HUES48 (cell line): ENCODE results near the gene HYAL3.
"Not testable (repeated sequence)": the region's sequence is repeated elsewhere in the genome, so short reads cannot be mapped to it uniquely, and the experiment has no call there.

ENCODE experiments used
- H3K27ac ChIP-seq: one replicate; pipeline ENCODE4 v1.7.0; 2013; ENCODE audit warnings: low read depth, low read length, inconsistent platforms
- H3K27me3 ChIP-seq: 2 replicates; pipeline ENCODE4 v1.6.1; 2013; ENCODE audit warnings: mild to moderate bottlenecking, low read length; ENCODE audit not compliant: control insufficient read depth, insufficient read depth
- H3K36me3 ChIP-seq: 2 replicates; pipeline ENCODE4 v1.6.1; 2013; ENCODE audit warnings: low read length; ENCODE audit not compliant: control insufficient read depth, insufficient read depth
- H3K4me1 ChIP-seq: 2 replicates; pipeline ENCODE4 v1.6.1; 2013; ENCODE audit warnings: mild to moderate bottlenecking, low read length; ENCODE audit not compliant: control insufficient read depth, insufficient read depth
- H3K4me3 ChIP-seq: 2 replicates; pipeline ENCODE4 v1.5.1; 2013; ENCODE audit warnings: mild to moderate bottlenecking, low read depth, low read length
- H3K9ac ChIP-seq: 2 replicates; pipeline ENCODE4 v1.6.1; 2013; ENCODE audit warnings: mild to moderate bottlenecking, low read depth, low read length, moderate library complexity
- H3K9me3 ChIP-seq: 2 replicates; pipeline ENCODE4 v1.6.1; 2013; ENCODE audit warnings: low read length; ENCODE audit not compliant: control insufficient read depth, insufficient read depth

HYAL3 gene

DNA sequence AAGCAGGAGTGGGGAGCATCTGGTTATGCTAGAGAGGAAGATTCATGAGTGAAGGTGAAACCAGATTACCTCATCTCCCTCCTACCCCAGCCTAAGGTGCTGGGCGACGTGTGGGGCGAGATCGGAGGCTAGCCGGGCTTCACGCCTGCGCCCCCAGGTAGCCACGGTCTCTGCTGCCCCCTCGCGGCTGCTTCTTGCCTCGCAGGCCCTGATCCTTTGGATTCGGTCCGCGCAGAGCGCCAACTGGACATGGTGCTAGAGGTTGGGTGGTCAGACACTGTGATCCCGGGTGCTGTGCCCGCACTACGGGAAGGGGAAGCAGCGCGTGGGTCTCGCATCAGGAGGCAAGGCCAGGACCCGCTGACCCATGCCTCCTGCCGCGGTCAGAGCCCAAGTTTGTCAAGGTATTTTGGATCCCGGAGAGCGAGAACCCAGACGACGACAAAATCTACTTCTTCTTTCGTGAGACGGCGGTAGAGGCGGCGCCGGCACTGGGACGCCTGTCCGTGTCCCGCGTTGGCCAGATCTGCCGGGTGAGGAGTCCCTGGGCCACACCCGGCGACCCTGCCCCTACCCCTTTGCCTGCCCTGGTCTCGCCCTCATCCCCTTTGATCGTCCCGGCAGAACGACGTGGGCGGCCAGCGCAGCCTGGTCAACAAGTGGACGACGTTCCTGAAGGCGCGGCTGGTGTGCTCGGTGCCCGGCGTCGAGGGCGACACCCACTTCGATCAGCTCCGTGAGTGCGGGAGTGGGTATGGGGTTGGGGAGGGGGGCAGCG is 26.1 kb downstream of the HYAL3 start:
- H3K4me1 ChIP-seq, result peaks cover 14% of the 10 kb centered on the region; the same call in 1 of the 2 replicates
- peak overlapping the region; percentile 23; the same call in 1 of the 2 replicates for H3K4me3 ChIP-seq
- H3K9ac ChIP-seq, result no peak overlapping the region
- peaks cover 46% of the 10 kb centered on the region for H3K27me3 ChIP-seq
- no peaks in the 10 kb centered on the region for H3K9me3 ChIP-seq
- H3K27ac ChIP-seq, result no peak overlapping the region
- H3K36me3 ChIP-seq, result no peaks in the 10 kb centered on the region

DNA sequence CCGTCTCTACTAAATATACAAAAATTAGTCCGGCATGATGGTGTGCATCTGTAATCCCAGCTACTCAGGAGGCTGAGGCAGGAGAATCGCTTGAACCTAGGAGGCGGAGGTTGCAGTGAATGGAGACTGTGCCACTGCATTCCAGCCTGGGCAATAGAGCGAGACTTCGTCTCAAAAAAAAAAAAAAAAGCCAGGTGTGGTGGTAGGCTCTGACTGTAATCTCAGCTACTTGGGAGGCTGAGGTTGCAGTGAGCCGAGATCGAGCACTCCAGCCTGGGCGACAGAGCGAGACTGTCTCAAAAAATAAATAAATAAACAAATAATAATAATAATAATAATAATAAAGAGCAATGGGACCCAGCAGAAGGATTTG is 26.7 kb downstream of the HYAL3 start:
- H3K27ac ChIP-seq, H3K9ac ChIP-seq, H3K4me3 ChIP-seq, H3K36me3 ChIP-seq, H3K9me3 ChIP-seq: not testable (repeated sequence)
- Histone ChIP-seq H3K4me1 (peaks cover 19% of the 10 kb centered on the region), H3K27me3 (peaks cover 42% of the 10 kb centered on the region)

GRCh38 chr3:50271314-50271936 is 27.8 kb downstream of the HYAL3 start:
- Histone ChIP-seq H3K9me3 (no peaks in the 10 kb centered on the region), H3K4me1 (peaks cover 29% of the 10 kb centered on the region), H3K27ac (no peak overlapping the region), H3K4me3 (no peak overlapping the region), H3K27me3 (peaks cover 35% of the 10 kb centered on the region), H3K36me3 (no peaks in the 10 kb centered on the region), H3K9ac (no peak overlapping the region)

GRCh38 chr3:50270422-50271224 is 28.6 kb downstream of the HYAL3 start:
- Histone ChIP-seq H3K27me3 (peaks cover 27% of the 10 kb centered on the region), H3K36me3 (no peaks in the 10 kb centered on the region), H3K4me1 (peaks cover 32% of the 10 kb centered on the region), H3K9me3 (no peaks in the 10 kb centered on the region), H3K9ac (no peak overlapping the region), H3K4me3 (no peak overlapping the region), H3K27ac (no peak overlapping the region)

DNA sequence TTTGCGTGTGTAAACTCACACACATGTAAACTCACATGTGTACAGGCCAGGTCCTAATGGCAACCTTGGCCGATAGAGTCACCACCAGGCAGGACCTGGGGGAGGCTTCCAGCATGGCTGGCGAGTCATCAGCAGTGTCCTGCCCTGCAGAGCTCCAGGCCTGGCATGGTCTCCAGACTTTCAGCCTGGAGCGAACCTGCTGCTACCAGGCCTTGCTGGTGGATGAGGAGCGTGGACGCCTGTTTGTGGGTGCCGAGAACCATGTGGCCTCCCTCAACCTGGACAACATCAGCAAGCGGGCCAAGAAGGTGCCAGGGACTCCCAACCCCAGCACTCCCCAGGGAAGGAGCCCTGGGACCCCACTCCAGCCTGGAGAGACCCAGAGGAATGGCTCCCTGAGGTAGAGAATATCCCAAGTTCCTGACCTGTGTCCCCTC is 29.2 kb downstream of the HYAL3 start:
- no peaks in the 10 kb centered on the region for H3K36me3 ChIP-seq
- no peaks in the 10 kb centered on the region for H3K9me3 ChIP-seq
- H3K4me3 ChIP-seq, result no peak overlapping the region
- H3K4me1 ChIP-seq, result peaks cover 35% of the 10 kb centered on the region
- no peak overlapping the region for H3K9ac ChIP-seq
- H3K27me3 ChIP-seq, result peaks cover 20% of the 10 kb centered on the region
- H3K27ac ChIP-seq, result no peak overlapping the region

GRCh38 chr3:50269460-50269859 is 29.7 kb downstream of the HYAL3 start:
- Histone ChIP-seq H3K27ac (no peak overlapping the region), H3K4me1 (peaks cover 35% of the 10 kb centered on the region), H3K27me3 (peaks cover 15% of the 10 kb centered on the region), H3K4me3 (no peak overlapping the region), H3K36me3 (no peaks in the 10 kb centered on the region), H3K9ac (no peak overlapping the region), H3K9me3 (no peaks in the 10 kb centered on the region)

GRCh38 chr3:50268703-50269451 is 30.3 kb downstream of the HYAL3 start, which contains the start of gene SEMA3B:
Gene SEMA3B, plus strand, starts transcription at chr3:50269147. Its CDS starts 94 bp downstream, at chr3:50269241.
- Histone ChIP-seq H3K9me3 (no peaks in the 10 kb centered on the region), H3K27ac (no peak within 1 kb of the TSS), H3K9ac (no peak within 1 kb of the TSS), H3K4me3 (no peak within 1 kb of the TSS), H3K36me3 (no peaks in the 10 kb centered on the region), H3K27me3 (peaks cover 10% of the 10 kb centered on the region), H3K4me1 (peaks cover 40% of the 10 kb centered on the region)

DNA sequence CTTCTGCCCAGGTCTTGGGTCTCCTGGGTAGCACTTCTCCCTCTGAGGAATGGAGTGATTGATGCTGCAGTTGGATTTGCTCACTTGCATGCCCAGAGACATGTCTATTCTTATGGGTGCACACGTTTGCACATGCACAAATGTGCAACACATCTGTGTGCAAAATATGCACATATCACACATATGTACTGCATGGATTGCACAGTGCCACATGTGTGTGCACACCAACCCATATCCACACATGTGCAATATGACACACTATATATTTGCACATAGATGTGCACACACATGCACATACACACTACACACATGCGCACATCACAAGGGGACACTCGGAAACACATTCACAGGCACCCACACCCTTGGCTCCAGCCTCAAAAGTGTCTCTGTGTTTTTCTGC is 30.9 kb downstream of the HYAL3 start:
- H3K9me3 ChIP-seq, result no peaks in the 10 kb centered on the region
- no peaks in the 10 kb centered on the region for H3K36me3 ChIP-seq
- no peak overlapping the region for H3K4me3 ChIP-seq
- no peak overlapping the region for H3K27ac ChIP-seq
- peaks cover 4% of the 10 kb centered on the region for H3K27me3 ChIP-seq
- H3K4me1 ChIP-seq, result peaks cover 44% of the 10 kb centered on the region
- no peak overlapping the region for H3K9ac ChIP-seq

DNA sequence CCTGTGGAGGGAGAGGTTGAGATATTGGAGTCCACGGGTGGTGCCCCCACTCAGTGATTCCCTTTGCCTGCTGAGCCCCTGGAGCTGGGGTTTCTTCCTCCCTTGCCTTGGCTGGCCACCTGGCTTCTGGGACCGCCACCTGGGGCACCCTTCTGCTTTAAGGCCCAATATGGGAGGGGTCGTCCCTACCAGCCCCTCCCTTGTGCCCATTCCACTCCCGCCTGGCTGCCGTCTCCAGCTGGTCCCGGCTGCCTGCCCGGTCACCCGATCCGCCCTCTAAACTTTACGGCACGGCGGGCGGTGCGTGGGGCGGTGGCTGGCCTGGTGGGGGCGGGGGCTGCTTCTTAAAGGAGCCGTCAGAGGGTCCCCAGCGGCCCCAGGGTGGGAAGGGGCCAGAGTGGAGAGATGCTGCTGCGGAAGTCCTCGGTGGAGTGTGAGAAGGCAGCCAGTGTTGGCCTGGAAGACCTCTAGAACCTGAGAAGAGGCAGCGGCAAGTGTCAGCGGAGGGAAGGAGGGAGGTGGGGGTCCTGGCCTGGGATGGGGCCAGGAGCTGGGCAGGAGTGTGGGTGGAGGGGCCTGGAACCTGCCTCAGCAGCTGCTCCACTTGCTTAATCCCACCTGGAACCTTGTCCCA is 31.8 kb downstream of the HYAL3 start:
- Histone ChIP-seq H3K36me3 (no peaks in the 10 kb centered on the region), H3K9ac (no peak overlapping the region), H3K9me3 (no peaks in the 10 kb centered on the region), H3K27me3 (no peaks in the 10 kb centered on the region), H3K27ac (no peak overlapping the region), H3K4me1 (peaks cover 44% of the 10 kb centered on the region), H3K4me3 (no peak overlapping the region)

- Histone ChIP-seq H3K36me3 (no peaks in the 10 kb centered on the region), H3K9me3 (no peaks in the 10 kb centered on the region), H3K27ac (no peak overlapping the region), H3K27me3 (no peaks in the 10 kb centered on the region), H3K9ac (no peak overlapping the region), H3K4me1 (peaks cover 44% of the 10 kb centered on the region), H3K4me3 (no peak overlapping the region)
Observed at GRCh38 chr3:50266836-50267235, 32.4 kb downstream of the HYAL3 start.
